Naive B cell (primary cell): ENCODE data around the gene LSM11. TPM values are rescaled to one million over a fixed set of nuclear protein-coding genes. Genes with fewer than 3 reads are reported as not detected.

Experiments used
- ATAC-seq, 2 donors: fragments of 150-1000 bp; cut with Tn5 transposase; 2 replicates each; pipeline ENCODE4 v1.10.0; 2021; ENCODE audit warnings: low read depth in 2 of 2, mild to moderate bottlenecking in 2 of 2, moderate library complexity in 2 of 2
- DNase-seq: peaks from one replicate; pipeline ENCODE4 v3.0.0; 2022
- H3K27ac Mint-ChIP-seq, 6 donors: one replicate each; pipeline ENCODE4 v1.8.0; 2020 to 2022; ENCODE audit warnings: mild to moderate bottlenecking in 6 of 6, mixed read lengths in 6 of 6, moderate library complexity in 5 of 6, inconsistent platforms in 2 of 6
- H3K27me3 Mint-ChIP-seq, 3 donors: one replicate each; pipeline ENCODE4 v1.8.0; 2021 to 2022; ENCODE audit warnings: mixed read lengths in 3 of 3, mild to moderate bottlenecking in 1 of 3
- H3K36me3 Mint-ChIP-seq, 2 donors: one replicate each; pipeline ENCODE4 v1.8.0; 2020 to 2022; ENCODE audit warnings: mixed read lengths in 2 of 2, inconsistent platforms in 1 of 2, mild to moderate bottlenecking in 1 of 2
- H3K4me1 Mint-ChIP-seq, 3 donors: one replicate each; pipeline ENCODE4 v1.8.0; 2020 to 2022; ENCODE audit warnings: mixed read lengths in 3 of 3, inconsistent platforms in 1 of 3, mild to moderate bottlenecking in 1 of 3, moderate library complexity in 1 of 3
- H3K4me3 Mint-ChIP-seq, 8 donors: one replicate each; pipeline ENCODE4 v1.8.0; 2020 to 2022; ENCODE audit warnings: mild to moderate bottlenecking in 8 of 8, mixed read lengths in 8 of 8, moderate library complexity in 8 of 8, inconsistent platforms in 2 of 8
- H3K9me3 Mint-ChIP-seq, 7 donors: one replicate each; pipeline ENCODE4 v1.8.0; 2020 to 2022; ENCODE audit warnings: mixed read lengths in 7 of 7, mild to moderate bottlenecking in 5 of 7, inconsistent platforms in 2 of 7, moderate library complexity in 1 of 7
- polyA plus RNA-seq, 6 donors: library from polyadenylated mRNA; unstranded; fragments of 300-500 nt; fragmentation: Illumina TruSeq; gene quantifications; one replicate each; pipeline ENCODE4 v1.2.3, GENCODE V29; 2021; ENCODE audit warnings: low read depth in 6 of 6

LSM11 gene
- polyA plus RNA-seq, 6 donors from 2014 or later, result 0.27 to 0.69 (median 0.28) TPM; not detected in 1

DNA sequence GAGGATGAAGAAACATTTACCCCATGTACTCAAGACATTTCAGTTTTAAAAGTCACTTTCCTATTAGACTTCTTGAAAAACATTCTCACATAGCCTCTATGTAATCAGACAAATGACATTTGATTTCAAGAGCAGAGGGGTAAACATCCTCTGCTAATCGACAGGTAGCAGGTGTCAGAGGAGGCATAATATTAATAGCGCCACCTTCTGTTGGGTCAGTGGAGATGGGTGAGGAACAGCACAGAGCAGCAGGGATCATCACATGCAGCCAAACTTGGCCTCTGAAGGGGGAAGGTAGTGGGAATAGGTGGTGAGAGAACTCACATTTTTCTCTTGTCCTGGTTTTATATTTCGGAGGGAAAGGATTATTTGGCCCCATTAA lies 3.3 kb upstream of the LSM11 start:
- H3K4me1 Mint-ChIP-seq, result peaks cover 17 to 23% (median 22%) of the 10 kb centered on the region in 3 donors
- ATAC-seq (no peak), DNase-seq (no peak)
- peak overlapping the region in 2 of 6 donors; percentile 49 to 64 for H3K27ac Mint-ChIP-seq
- peaks cover 0 to 3% of the 10 kb centered on the region in 2 donors for H3K36me3 Mint-ChIP-seq
- H3K4me3 Mint-ChIP-seq, result peak overlapping the region in 2 of 8 donors; percentile 26 to 72
- H3K9me3 Mint-ChIP-seq, result no peaks in the 10 kb centered on the region
- no peaks in the 10 kb centered on the region for H3K27me3 Mint-ChIP-seq

DNA sequence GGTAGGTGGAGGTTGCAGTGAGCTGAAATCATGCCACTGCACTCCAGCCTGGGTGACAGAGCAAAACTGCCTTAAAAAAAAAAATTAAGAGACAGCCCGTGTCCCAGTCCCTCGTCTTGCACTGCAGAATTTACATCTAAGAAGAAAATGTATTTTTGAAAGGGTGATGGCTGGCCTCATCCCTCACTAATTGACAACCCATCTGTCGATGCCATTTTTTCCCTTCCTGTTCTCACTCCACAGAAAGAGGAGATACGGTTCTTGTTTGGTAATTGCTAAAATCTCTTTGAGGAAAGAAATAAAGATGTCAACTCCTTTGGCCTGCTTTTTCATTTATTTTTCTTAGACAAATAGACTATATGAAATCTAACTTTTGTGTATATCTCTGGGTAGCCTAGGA lies 2.4 kb upstream of the LSM11 start:
- Mint-ChIP-seq H3K9me3 (no peaks in the 10 kb centered on the region), H3K27ac (no peak overlapping the region), H3K36me3 (peaks cover 0 to 3% of the 10 kb centered on the region in 2 donors), H3K27me3 (no peaks in the 10 kb centered on the region), H3K4me3 (peak overlapping the region in 1 of 8 donors; percentile 33), H3K4me1 (peaks cover 22 to 27% (median 23%) of the 10 kb centered on the region in 3 donors)
- no peak for ATAC-seq
- DNase-seq, result no peak

DNA sequence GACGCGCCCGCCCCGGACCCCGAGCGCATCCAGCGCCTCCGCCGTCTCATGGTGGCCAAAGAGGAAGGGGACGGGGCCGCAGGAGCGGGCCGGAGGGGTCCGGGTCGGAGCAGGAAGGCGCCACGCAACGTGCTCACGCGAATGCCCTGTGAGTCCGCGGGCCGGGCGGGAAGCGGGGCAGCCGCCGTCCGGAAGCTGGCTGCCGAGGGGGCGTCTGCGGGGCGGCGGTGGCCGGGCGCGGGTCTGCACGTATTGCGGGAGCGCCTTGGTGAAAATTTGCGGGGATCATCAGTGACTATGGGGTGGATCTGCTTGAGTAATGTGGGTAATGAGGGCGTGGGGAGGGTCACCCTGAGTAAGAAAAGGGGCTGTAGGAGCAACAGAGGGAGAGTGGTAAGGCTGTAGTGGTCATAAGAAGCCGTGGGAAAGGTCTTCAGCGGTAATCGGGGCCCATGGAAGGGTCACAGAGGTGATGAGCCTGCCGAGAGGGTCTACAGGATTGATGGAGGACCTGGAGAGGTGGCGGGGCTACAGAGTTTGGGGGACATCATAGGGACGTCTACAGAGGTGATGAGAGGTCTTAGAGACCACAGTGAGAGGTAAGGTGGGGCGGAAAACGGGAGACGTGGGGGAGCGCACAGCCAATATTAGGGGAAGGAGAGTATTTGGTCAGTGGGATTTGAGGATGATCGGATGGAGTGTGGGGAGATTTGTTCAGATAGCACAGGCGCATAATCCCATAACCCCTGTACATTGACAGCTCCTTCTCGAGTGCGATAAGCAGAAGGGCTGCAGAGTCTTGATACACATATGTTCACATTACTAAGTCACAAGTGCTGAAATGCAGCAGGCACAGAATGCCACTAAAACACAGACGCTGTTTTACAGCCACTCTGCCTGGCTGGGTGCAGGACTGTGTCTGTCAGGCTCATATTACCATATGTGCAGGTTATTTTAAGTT lies 819 bp downstream of the LSM11 start:
- peak overlapping the region; percentile 3 to 94 (median 62) for H3K27ac Mint-ChIP-seq
- no peaks in the 10 kb centered on the region for H3K9me3 Mint-ChIP-seq
- no peaks in the 10 kb centered on the region for H3K27me3 Mint-ChIP-seq
- ATAC-seq (no peak), DNase-seq (peak; percentile 29)
- peak overlapping the region; percentile 76 to 98 (median 94) for H3K4me3 Mint-ChIP-seq
- H3K4me1 Mint-ChIP-seq, result peaks cover 22 to 28% (median 27%) of the 10 kb centered on the region in 3 donors
- no peaks in the 10 kb centered on the region for H3K36me3 Mint-ChIP-seq

DNA sequence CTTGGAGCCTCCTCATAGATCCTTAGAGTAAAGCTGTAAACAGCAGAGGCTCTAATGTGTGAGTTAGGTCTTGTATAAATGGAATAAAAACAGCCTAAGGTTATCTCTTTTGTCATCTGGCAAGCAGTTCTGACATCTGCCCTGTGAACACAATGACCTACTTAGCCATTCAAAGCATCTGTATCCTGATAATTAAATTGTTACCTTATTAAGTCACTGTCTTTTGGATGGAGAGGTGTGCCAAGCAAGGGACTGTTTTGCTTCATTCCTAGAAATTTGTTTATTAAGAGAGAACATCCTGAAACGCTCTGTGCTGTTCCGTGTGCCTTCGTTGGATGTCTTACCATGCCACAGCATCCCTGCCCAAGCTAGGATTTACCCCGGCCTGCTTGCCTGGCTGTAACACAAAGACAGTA lies 1.5 kb downstream of the LSM11 start:
- H3K27ac Mint-ChIP-seq, result peak overlapping the region in 1 of 6 donors; percentile 11
- no peaks in the 10 kb centered on the region for H3K36me3 Mint-ChIP-seq
- H3K27me3 Mint-ChIP-seq, result no peaks in the 10 kb centered on the region
- no peaks in the 10 kb centered on the region for H3K9me3 Mint-ChIP-seq
- DNase-seq (no peak), ATAC-seq (no peak)
- H3K4me3 Mint-ChIP-seq, result peak overlapping the region; percentile 76 to 98 (median 94)
- peaks cover 21 to 28% (median 26%) of the 10 kb centered on the region in 3 donors for H3K4me1 Mint-ChIP-seq

DNA sequence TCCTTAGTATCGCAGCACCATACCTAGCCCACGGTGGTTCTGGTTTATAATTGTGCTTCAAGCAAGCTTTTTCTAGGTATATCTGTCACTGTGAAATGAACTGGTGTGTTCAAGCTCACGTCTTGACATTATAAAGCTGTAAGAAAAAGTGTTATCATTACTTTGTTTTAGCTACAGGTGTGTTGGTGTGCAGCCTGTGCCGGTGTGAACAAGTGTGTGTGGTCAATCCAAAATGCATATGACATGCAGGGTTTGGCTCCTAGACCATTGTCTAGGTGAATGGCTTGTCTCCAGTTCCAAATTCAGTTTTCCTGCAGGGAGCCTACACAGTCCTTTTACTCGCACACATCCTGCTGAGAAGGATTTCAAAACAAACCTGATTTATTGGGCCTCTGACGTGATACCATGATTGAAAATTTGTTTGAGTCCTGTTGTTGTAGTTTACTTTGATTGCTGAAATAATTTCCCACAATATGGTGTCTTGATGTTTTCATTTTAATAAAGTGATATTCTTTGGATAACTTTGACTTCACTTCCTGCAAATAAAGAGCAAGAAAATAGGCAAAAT lies 3.7 kb downstream of the LSM11 start:
- H3K27ac Mint-ChIP-seq, result no peak overlapping the region
- no peak for ATAC-seq
- no peak for DNase-seq
- H3K36me3 Mint-ChIP-seq, result peaks cover 0 to 8% of the 10 kb centered on the region in 2 donors
- H3K4me3 Mint-ChIP-seq, result peak overlapping the region in 1 of 8 donors; percentile 40
- peaks cover 16 to 28% (median 20%) of the 10 kb centered on the region in 3 donors for H3K4me1 Mint-ChIP-seq
- no peaks in the 10 kb centered on the region for H3K27me3 Mint-ChIP-seq
- H3K9me3 Mint-ChIP-seq, result no peaks in the 10 kb centered on the region

DNA sequence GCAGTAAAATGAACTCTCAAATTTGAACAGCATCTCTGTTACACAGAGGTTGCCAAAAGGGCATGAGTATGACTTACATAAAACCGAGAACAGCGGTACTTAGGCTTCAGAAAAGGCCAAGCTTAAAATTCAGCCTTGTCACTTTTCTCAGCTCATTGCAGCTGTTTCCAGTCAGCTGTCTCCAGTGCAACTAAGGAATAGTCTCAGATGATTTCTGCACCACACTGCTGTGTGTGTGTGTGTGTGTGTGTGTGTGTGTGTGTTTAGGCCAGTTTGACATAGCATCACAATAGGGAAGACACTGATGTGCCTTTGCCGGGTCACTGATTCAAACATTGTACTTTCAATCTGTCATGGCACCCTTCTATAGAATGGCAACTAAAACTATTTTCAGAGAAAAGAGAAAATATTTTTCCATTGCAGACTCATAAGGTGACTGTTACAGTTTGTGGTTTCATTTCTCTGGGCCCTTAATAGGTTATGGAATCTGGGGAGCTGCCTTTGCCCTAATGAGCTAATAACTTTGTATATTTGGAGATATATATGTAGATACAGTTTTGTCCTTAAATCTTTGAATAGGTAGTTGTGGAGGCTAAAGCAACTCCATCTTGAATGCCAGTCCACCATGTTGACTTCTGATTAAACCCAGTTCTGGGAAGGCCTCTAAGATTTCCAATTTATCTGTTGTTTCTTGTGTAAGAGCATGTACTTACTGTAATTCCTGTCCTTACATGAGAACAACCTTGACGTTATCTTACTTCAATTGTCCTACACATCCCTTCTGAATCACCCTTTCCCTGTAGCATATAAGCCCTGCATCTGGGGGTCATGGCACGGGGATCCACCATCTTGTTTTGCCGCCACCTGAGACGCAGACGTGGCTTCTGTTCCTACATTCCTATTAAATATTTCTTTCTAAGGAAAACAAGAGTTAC lies 4.5 kb downstream of the LSM11 start:
- Mint-ChIP-seq H3K27me3 (no peaks in the 10 kb centered on the region), H3K36me3 (peaks cover 7 to 8% of the 10 kb centered on the region in 2 donors), H3K9me3 (no peaks in the 10 kb centered on the region), H3K4me1 (peaks cover 16 to 26% (median 18%) of the 10 kb centered on the region in 3 donors), H3K4me3 (peak overlapping the region in 1 of 8 donors; percentile 40), H3K27ac (peak overlapping the region in 1 of 6 donors; percentile 18)
- ATAC-seq (no peak), DNase-seq (no peak)

DNA sequence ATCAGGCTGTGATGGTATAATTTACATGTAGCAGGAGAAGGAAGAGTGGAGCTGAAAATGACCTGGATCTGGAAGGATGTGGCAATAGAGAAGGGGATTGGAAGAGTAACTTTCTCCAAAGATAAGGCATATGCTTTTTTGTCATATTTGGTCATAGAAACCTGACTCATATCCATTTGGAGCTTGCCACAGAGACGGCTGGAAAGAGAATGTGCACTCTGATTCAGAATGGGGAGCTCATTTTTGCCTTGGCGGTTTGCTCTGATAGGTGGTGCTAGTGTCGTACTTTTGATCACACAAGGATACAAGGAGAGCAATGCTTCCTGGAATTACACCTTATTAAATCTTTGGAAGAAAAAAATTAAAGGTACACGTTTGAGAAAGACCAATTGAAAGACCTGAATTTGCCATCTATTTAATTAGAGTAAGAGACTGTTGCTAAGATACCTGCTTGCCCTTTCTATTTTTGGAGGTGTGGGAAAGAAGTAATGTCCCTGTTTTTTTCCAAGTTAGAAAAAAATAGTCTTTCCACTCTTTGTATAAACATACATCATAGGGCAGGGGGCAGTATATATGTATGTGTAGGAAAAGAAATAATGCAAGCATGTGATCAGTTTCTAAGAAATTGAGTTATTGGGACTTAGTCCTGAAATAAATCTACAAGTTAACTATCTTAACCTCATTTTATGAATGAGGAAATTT lies 5.4 kb downstream of the LSM11 start:
- Mint-ChIP-seq H3K27ac (peak overlapping the region in 2 of 6 donors; percentile 18 to 66), H3K27me3 (no peaks in the 10 kb centered on the region), H3K4me3 (no peak overlapping the region), H3K9me3 (no peaks in the 10 kb centered on the region), H3K4me1 (peaks cover 15 to 22% (median 16%) of the 10 kb centered on the region in 3 donors), H3K36me3 (peaks cover 8% of the 10 kb centered on the region in 2 donors)
- no peak for DNase-seq
- ATAC-seq, result no peak

DNA sequence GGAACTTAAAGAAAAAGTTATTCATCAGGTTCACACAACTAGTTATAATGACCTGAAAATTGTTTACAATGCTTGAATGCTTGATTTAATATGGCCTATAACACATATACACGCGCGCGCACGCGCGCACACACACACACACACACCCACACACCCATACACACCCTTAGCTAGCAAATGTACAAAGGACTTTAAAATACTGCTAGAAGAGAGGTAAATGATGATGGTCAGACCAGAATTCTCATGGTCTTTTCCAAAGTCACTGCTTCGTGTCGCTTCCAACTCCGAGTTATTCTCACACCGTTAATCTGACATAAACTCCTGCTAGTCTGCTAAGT lies 5.9 kb downstream of the LSM11 start:
- H3K27me3 Mint-ChIP-seq, result no peaks in the 10 kb centered on the region

DNA sequence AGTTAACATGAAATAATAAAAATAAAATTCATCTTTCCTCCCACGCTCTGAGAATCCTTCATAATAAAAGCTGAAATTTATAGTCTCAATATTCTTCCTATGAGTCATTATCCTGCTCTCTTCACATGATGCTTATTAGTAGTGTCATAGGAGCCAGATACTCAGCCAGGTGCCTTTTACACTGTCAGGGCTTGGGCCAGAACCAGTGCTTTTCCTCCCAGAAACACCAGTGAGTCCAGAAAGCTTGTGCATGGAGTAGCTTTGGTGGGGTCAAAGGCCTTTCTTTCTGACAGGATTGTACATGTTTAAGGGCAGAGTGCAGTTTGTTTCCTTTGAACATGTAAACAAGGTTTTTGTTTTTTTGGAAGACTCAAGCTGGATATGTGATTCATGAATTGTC lies 6.8 kb downstream of the LSM11 start:
- Mint-ChIP-seq H3K27ac (no peak overlapping the region), H3K9me3 (no peaks in the 10 kb centered on the region), H3K4me1 (peaks cover 3 to 9% (median 4%) of the 10 kb centered on the region in 3 donors), H3K4me3 (no peak overlapping the region), H3K27me3 (no peaks in the 10 kb centered on the region), H3K36me3 (peaks cover 8 to 10% of the 10 kb centered on the region in 2 donors)
- no peak for ATAC-seq
- DNase-seq, result no peak

More for the DNA sequence above, 5.9 kb downstream of the LSM11 start:
- H3K27ac Mint-ChIP-seq, result no peak overlapping the region
- H3K9me3 Mint-ChIP-seq, result no peaks in the 10 kb centered on the region
- H3K4me3 Mint-ChIP-seq, result no peak overlapping the region
- H3K4me1 Mint-ChIP-seq, result peaks cover 10 to 18% (median 13%) of the 10 kb centered on the region in 3 donors
- H3K36me3 Mint-ChIP-seq, result peaks cover 8% of the 10 kb centered on the region in 2 donors
- DNase-seq (no peak), ATAC-seq (no peak)

DNA sequence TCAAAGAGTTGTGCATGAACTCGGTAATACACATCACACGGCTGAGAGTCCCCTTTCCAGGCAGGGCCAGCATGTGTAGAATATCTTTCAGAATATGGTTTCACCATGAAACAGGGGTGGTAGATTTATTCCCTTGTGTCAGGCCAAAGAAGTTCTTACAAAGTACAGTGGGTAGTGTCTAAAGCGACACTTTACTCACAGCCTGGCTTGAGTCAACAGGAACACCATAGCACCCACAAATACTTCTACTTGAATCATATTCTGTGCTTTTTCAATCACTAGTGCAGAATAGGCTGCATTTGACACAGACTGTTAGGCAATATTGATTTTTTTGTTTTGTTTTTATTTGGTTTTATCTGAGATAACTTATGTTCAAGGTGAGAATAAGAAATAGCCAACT lies 12.6 kb downstream of the LSM11 start:
- Mint-ChIP-seq H3K27me3 (no peaks in the 10 kb centered on the region), H3K4me3 (no peak overlapping the region), H3K9me3 (no peaks in the 10 kb centered on the region), H3K27ac (no peak overlapping the region), H3K4me1 (peaks cover 0 to 4% (median 0%) of the 10 kb centered on the region in 3 donors), H3K36me3 (peaks cover 16 to 18% of the 10 kb centered on the region in 2 donors)
- DNase-seq (no peak), ATAC-seq (no peak)

DNA sequence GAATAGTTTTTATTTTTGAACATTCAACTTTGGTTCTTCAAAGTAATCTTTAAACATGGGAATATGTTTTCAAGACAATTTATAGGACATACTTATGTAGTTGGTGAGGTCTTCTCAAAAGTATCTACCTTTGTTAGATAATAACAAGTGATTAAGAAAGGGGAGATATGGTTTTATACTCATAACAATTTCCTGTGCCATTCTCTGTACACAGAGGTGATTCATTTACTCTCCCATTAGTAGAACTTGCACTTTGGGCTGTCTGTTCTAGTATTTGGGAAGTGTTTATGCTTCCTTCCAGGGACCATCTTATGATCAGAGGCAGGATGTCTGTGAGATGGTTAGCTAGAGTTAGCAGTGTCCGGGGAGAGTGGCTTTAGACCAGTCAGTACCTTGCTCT lies 15.2 kb downstream of the LSM11 start:
- Mint-ChIP-seq H3K4me3 (no peak overlapping the region), H3K36me3 (peaks cover 9 to 10% of the 10 kb centered on the region in 2 donors), H3K9me3 (no peaks in the 10 kb centered on the region), H3K27me3 (no peaks in the 10 kb centered on the region), H3K27ac (no peak overlapping the region), H3K4me1 (peaks cover 0 to 4% (median 2%) of the 10 kb centered on the region in 3 donors)
- DNase-seq (no peak), ATAC-seq (no peak)

DNA sequence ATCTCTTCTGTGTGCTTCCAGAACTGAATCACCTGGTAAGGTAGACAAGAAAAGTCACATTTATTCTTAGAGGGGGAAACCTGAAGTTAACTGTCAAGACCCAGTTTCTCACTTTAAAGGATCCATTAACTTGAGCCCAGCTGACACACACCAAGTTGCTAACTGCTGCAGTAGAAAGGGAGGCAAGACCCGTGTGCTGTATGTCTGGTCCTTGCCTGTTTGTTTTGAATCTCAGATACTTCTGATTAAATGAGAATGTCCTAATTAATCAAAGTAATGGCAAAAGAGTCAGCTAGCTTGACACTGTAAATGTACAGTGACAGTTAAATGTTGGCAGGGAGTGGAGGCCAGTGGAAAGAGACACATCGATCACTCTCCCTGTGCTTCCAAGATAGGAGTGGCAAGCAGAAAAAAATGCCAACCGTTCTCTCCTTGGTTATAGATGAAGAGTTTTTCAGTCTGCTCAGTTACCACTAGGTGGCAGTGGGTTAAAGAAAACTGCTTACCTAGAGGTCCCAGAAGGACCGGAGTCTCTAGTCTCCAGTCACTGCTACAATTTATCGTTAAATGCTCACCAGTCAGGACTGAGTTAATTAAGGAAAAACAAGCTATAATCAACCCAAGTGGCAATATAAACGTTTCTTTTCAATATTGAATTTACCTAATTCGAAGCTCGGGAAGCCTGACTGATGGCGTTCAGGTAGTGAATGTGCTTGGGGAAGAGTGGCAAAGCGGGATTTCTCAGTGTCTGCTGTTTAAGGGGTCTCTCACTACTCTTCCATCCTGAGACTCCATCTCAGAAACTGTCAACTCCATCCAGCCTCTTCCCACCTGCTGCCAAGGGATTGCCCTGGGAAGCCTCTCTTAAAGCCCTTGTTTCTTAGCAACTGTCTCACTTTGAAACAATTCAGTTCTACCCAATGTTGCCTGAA lies 18.4 kb downstream of the LSM11 start:
- peak; percentile 41 for DNase-seq
- H3K4me1 Mint-ChIP-seq, result peaks cover 0 to 4% (median 2%) of the 10 kb centered on the region in 3 donors
- no peaks in the 10 kb centered on the region for H3K27me3 Mint-ChIP-seq
- no peaks in the 10 kb centered on the region for H3K9me3 Mint-ChIP-seq
- no peaks in the 10 kb centered on the region for H3K36me3 Mint-ChIP-seq
- peak overlapping the region in 1 of 6 donors; percentile 55 for H3K27ac Mint-ChIP-seq
- no peak overlapping the region for H3K4me3 Mint-ChIP-seq
- ATAC-seq, result peak; percentile 78 to 83
